Measurements from ENCODE around the gene PODXL.
A peak's percentile ranks its signal among the peaks of the same experiment; 100 is the strongest.

The PODXL gene

DNA sequence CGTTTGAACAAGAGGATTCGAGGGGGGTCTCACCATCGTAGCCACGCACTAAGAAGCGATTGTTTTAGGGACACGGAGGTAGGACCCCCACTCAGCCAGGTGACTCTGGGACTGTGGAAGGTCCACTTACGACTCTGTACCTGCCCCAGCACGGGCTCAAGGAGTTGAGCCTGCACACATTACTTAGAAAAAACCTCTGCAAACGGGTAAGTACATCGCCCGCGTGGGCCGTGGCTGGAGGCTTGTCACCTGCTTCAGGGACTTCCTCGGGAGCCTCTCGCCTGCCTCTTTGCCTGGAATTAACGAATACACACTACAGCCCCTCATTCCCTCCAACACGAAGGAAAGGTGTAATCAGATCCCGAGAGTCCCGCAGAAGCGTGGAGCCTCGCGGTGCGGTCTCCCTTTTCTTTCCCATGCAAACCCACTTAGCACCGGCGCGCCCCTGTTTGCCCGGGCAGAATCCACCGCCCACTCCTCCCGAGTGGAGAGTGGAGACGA, 826 bp downstream of the PODXL start:
- peak overlapping the region; percentile 11 to 77 for H3K27ac ChIP-seq

DNA sequence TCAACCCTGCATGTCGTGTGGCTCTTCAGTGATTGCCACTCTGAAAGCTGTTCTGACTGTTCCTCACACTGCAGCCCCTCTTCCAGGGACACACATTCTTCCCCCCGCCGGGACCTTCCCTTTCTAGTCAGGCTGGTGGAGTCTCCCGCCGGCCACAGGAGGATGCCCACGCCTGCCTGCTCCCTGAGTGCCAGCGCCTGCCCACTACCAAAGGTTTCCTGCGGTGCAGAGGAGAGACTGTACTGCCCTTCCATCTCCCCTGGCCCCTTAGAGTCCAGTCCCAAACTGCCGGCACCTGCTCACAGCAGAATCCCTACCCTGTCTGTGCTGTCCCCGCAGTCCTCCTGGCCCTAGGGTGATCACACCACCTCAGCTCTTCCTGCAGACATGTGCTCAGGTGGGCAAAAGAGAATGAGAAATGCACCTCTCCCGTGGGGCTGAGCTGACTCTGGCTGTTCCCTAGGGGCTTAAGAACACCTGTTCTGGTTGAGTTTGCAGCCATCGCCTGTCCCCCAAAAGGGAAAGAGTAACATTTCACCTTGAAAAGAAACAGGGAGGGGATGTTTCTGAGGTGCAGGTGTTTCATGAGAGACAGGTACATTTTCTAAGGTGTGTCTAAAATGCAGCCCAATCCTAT, 1.4 kb downstream of the PODXL start:
- peak overlapping the region; percentile 77 for H3K4me3 ChIP-seq
- H3K27ac ChIP-seq: peak overlapping the region in 1 of 2 donors; percentile 52
- TF ChIP-seq, protein P1, sequence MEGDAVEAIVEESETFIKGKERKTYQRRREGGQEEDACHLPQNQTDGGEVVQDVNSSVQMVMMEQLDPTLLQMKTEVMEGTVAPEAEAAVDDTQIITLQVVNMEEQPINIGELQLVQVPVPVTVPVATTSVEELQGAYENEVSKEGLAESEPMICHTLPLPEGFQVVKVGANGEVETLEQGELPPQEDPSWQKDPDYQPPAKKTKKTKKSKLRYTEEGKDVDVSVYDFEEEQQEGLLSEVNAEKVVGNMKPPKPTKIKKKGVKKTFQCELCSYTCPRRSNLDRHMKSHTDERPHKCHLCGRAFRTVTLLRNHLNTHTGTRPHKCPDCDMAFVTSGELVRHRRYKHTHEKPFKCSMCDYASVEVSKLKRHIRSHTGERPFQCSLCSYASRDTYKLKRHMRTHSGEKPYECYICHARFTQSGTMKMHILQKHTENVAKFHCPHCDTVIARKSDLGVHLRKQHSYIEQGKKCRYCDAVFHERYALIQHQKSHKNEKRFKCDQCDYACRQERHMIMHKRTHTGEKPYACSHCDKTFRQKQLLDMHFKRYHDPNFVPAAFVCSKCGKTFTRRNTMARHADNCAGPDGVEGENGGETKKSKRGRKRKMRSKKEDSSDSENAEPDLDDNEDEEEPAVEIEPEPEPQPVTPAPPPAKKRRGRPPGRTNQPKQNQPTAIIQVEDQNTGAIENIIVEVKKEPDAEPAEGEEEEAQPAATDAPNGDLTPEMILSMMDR (IDR thresholded peaks at IDR 0.05): no peak
- DNase-seq (ENCODE audit: low spot score): no peak

More for the DNA sequence above, 826 bp downstream of the PODXL start:
- no peak for DNase-seq (ENCODE audit: low spot score)
- TF ChIP-seq, protein P1 (IDR thresholded peaks at IDR 0.05): no peak
- H3K4me3 ChIP-seq: peak overlapping the region; percentile 77

DNA sequence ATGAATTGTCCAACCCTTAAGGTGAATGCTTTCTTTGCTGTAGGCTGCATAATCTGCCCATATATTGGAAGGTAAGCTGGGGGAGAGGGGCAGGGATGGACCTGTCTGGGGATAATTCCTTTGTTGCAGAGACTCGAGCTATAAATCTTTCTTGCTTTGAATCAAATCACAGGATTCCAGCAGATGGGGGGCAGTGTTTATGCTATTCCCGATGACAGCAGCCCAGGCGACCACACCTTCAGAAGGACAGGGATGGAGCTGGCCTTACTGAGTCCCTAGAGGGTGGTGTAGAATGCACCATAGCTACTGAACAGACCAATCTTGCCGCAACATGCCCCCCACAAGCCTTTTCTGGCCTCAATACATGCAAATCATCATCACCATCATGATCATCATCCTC, 2.5 kb downstream of the PODXL start:
- H3K4me3 ChIP-seq: peak overlapping the region; percentile 26
- TF ChIP-seq, protein P1 (IDR thresholded peaks at IDR 0.05): no peak
- DNase-seq (ENCODE audit: low spot score): no peak
- peak overlapping the region in 1 of 2 donors; percentile 52 for H3K27ac ChIP-seq

DNA sequence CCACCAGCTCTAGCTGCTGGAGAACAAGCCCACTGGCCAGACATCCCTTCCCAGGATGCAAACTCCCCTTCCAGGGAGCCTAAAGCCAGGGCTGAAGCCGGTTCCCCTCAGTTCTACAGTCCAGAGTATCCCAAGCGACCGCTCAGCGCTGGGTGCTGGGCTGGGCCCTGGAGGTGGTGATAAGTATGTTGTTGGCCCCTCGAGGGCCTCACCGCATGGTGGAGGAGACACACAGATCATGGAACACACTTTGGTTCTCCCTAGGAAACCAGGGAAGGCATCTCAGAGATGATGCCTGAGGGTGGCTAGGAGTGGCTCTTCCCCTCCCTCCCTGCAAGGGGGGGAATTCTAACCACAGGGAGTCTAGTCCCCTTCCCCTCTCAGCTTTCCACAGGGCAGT, 4.4 kb downstream of the PODXL start:
- peak overlapping the region in 1 of 2 donors; percentile 34 for H3K27ac ChIP-seq
- DNase-seq (ENCODE audit: low spot score): no peak
- H3K4me3 ChIP-seq: no peak overlapping the region
- TF ChIP-seq, protein P1 (IDR thresholded peaks at IDR 0.05): no peak

DNA sequence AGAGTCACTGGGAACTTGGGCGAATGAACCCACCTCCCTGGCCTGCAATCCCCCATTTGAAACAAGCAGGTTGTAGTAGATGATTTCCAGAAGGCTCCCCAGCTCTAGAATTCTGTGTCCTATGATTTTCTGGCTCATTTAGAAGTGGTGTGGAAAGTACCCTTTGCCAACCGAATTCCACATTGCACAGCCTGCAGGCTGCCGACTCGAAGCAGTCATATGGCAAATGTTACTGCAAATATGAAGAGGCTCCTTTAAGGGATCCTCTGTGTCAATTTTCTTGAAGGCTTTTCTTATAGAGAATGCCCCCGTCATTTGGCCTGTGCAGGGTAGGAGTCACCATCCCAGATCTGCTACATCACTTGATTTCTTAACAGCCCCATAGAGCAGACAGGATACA, 5.6 kb downstream of the PODXL start:
- no peak for DNase-seq (ENCODE audit: low spot score)
- TF ChIP-seq, protein P1 (IDR thresholded peaks at IDR 0.05): no peak
- Histone ChIP-seq H3K4me3 (no peak overlapping the region), H3K27ac (no peak overlapping the region)

DNA sequence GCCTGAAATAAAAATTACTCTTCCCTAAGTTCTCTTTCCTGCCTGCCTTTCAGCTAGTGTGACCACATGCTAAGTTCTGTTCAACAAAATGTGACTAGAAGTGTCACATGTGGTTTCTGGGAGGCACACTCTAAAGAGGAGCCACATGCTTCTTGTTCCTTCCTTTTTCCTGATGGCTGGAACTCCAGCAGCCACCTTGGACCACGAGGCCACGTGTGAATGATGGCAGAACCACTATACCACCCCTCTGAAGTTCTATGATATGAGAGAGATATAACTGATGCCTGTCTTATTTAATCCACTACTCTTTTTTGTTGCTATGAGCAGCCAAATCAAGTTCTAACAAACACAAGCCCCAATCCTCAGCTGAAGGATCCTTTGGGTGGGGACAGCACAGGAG, 8.1 kb downstream of the PODXL start:
- H3K27ac ChIP-seq: no peak overlapping the region
- TF ChIP-seq, protein P1 (IDR thresholded peaks at IDR 0.05): no peak
- H3K4me3 ChIP-seq: no peak overlapping the region
- no peak for DNase-seq (ENCODE audit: low spot score)

DNA sequence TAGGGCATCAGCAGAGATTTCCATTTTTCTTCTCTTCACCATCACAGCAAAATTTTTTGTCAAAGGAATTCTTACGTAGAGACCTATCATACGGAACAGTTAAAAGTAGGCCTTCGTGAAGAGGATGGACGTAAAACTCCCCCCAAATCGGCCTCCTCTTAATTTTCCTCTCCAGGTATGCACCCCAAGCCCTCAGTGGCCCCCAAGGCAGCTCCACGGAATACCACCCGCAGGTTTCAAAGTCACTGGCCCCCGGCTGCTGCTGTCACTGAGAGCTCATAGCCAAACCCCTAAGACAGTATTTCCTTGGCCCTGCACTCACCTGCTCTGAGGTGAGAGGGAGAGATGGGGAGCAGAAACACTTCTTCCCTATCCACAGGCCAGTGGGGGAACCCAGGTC, 8.8 kb downstream of the PODXL start:
- TF ChIP-seq, protein P1 (IDR thresholded peaks at IDR 0.05): no peak
- H3K27ac ChIP-seq: no peak overlapping the region
- no peak overlapping the region for H3K4me3 ChIP-seq
- DNase-seq (ENCODE audit: low spot score): no peak

Data from coronary artery (tissue), 2 donors.